Activated CD4-positive, alpha-beta T cell treated with anti-CD3 and anti-CD28 coated beads, Interleukin-2, amount 10 ng/mL, durations not matched to agents 7 days and 5 days (primary cell): ENCODE results near the gene PACSIN2. TPM values are rescaled to one million over a fixed set of nuclear protein-coding genes. Genes with fewer than 3 reads are reported as not detected.
A peak's percentile ranks its signal among the peaks of the same experiment; 100 is the strongest.
"Not testable (repeated sequence)": the region's sequence is repeated elsewhere in the genome, so short reads cannot be mapped to it uniquely, and the experiment has no call there.

Experiments
- CTCF ChIA-PET: fragments of 350-600 bp; sonication (Branson Sonifier 250); formaldehyde crosslinking; loops from one replicate; lab custom pipeline; 2021; ENCODE audit warnings: antibody characterized with exemption; lab: Charles Lee
- POLR2A ChIA-PET: fragments of 350-600 bp; sonication (Branson Sonifier 250); formaldehyde crosslinking; loops from one replicate; lab custom pipeline; 2021; ENCODE audit warnings: antibody characterized with exemption; lab: Charles Lee
- DNase-seq: peaks from one replicate; pipeline ENCODE4 v3.0.0-alpha.2; 2020
- H3K27ac Mint-ChIP-seq: one replicate; pipeline ENCODE4 v1.8.0; 2021; ENCODE audit warnings: mild to moderate bottlenecking, moderate library complexity, mixed read lengths
- H3K27me3 Mint-ChIP-seq: one replicate; pipeline ENCODE4 v1.8.0; 2021; ENCODE audit warnings: mixed read lengths
- H3K36me3 Mint-ChIP-seq: one replicate; pipeline ENCODE4 v1.8.0; 2021; ENCODE audit warnings: low read depth, mixed read lengths
- H3K4me1 Mint-ChIP-seq: one replicate; pipeline ENCODE4 v1.8.0; 2021; ENCODE audit warnings: mixed read lengths
- H3K4me3 Mint-ChIP-seq: one replicate; pipeline ENCODE4 v1.8.0; 2021; ENCODE audit warnings: mild to moderate bottlenecking, moderate library complexity, mixed read lengths
- H3K9me3 Mint-ChIP-seq: one replicate; pipeline ENCODE4 v1.8.0; 2021; ENCODE audit warnings: mixed read lengths
- total RNA-seq, 2 experiments: library from RNA; stranded (reverse); gene quantifications; one replicate each; pipeline ENCODE4 v1.2.3, GENCODE V29; 2021

The PACSIN2 gene
- total RNA-seq, 2 experiments from 2014 or later, result 32.3 to 35.8 TPM

- Mint-ChIP-seq H3K9me3 (no peaks in the 10 kb centered on the region), H3K4me3 (no peak overlapping the region), H3K4me1 (peaks cover 38% of the 10 kb centered on the region), H3K27me3 (no peaks in the 10 kb centered on the region), H3K36me3 (peaks cover 4% of the 10 kb centered on the region), H3K27ac (no peak overlapping the region)
- no peak for DNase-seq
- POLR2A ChIA-PET, result no interaction called here
- CTCF ChIA-PET, result interaction anchor here (0.7 kb wide), 1 partner anchor 131 kb away, joined by 3 read pairs; no protein-coding TSS in a partner anchor
These were observed 7.3 kb downstream of the PACSIN2 start for GRCh38 chr22:43007519-43008102.

- no peaks in the 10 kb centered on the region for H3K27me3 Mint-ChIP-seq
- ChIA-PET POLR2A (no interaction called here), CTCF (no interaction called here)
- H3K9me3 Mint-ChIP-seq, result no peaks in the 10 kb centered on the region
- DNase-seq, result no peak
- no peak overlapping the region for H3K4me3 Mint-ChIP-seq
- H3K36me3 Mint-ChIP-seq, result peaks cover 4% of the 10 kb centered on the region
- no peak overlapping the region for H3K27ac Mint-ChIP-seq
- peaks cover 47% of the 10 kb centered on the region for H3K4me1 Mint-ChIP-seq
These were observed 8.2 kb downstream of the PACSIN2 start for GRCh38 chr22:43006753-43007152.

GRCh38 chr22:43006016-43006505 lies 8.9 kb downstream of the PACSIN2 start:
- Mint-ChIP-seq H3K36me3 (peaks cover 4% of the 10 kb centered on the region), H3K4me1 (peaks cover 50% of the 10 kb centered on the region), H3K9me3 (no peaks in the 10 kb centered on the region), H3K27ac (no peak overlapping the region), H3K27me3 (no peaks in the 10 kb centered on the region), H3K4me3 (no peak overlapping the region)
- ChIA-PET POLR2A (no interaction called here), CTCF (no interaction called here)
- DNase-seq, result no peak

GRCh38 chr22:43005106-43005505 lies 9.8 kb downstream of the PACSIN2 start:
- Mint-ChIP-seq H3K4me1 (peaks cover 60% of the 10 kb centered on the region), H3K4me3 (no peak overlapping the region), H3K36me3 (peaks cover 4% of the 10 kb centered on the region), H3K27ac (no peak overlapping the region), H3K27me3 (no peaks in the 10 kb centered on the region), H3K9me3 (no peaks in the 10 kb centered on the region)
- CTCF ChIA-PET, result interaction anchor here (0.6 to 2.3 kb wide), 5 partner anchors 8 to 138 kb away, joined by 3 to 6 read pairs (median 4); partner anchors contain the start of gene PACSIN2
- POLR2A ChIA-PET, result no interaction called here
- DNase-seq, result no peak

GRCh38 chr22:43004362-43005035 lies 10.4 kb downstream of the PACSIN2 start:
- Mint-ChIP-seq H3K4me3 (no peak overlapping the region), H3K4me1 (peaks cover 66% of the 10 kb centered on the region), H3K9me3 (no peaks in the 10 kb centered on the region), H3K36me3 (peaks cover 4% of the 10 kb centered on the region), H3K27ac (no peak overlapping the region), H3K27me3 (no peaks in the 10 kb centered on the region)
- CTCF ChIA-PET, result interaction anchor here (1.0 to 2.3 kb wide), 5 partner anchors 9 to 137 kb away, joined by 3 to 8 read pairs (median 5); partner anchors contain the start of gene PACSIN2
- DNase-seq, result no peak
- POLR2A ChIA-PET, result no interaction called here

- ChIA-PET POLR2A (no interaction called here), CTCF (interaction anchor here (0.6 kb wide), 1 partner anchor 20 kb away, joined by 3 read pairs; no protein-coding TSS in a partner anchor)
- Mint-ChIP-seq H3K4me3 (peak overlapping the region; percentile 22), H3K27ac (no peak overlapping the region), H3K27me3 (no peaks in the 10 kb centered on the region), H3K36me3 (peaks cover 13% of the 10 kb centered on the region), H3K4me1 (peaks cover 78% of the 10 kb centered on the region), H3K9me3 (no peaks in the 10 kb centered on the region)
- no peak for DNase-seq
These were observed 12.8 kb downstream of the PACSIN2 start for GRCh38 chr22:43002202-43002586.

- Mint-ChIP-seq H3K9me3 (no peaks in the 10 kb centered on the region), H3K36me3 (peaks cover 13% of the 10 kb centered on the region), H3K27ac (peak overlapping the region; percentile 57), H3K4me1 (peaks cover 78% of the 10 kb centered on the region), H3K27me3 (no peaks in the 10 kb centered on the region), H3K4me3 (peak overlapping the region; percentile 22)
- CTCF ChIA-PET, result interaction anchor here (0.6 to 1.4 kb wide), 2 partner anchors 21 to 186 kb away, joined by 3 read pairs; partner anchors contain the start of gene TTLL12
- peak; percentile 26 for DNase-seq
- POLR2A ChIA-PET, result no interaction called here
These were observed 13.4 kb downstream of the PACSIN2 start for GRCh38 chr22:43001271-43002201.

GRCh38 chr22:43000441-43001175 lies 14.3 kb downstream of the PACSIN2 start:
- peaks cover 80% of the 10 kb centered on the region for H3K4me1 Mint-ChIP-seq
- DNase-seq, result no peak
- H3K27me3 Mint-ChIP-seq, result no peaks in the 10 kb centered on the region
- H3K27ac Mint-ChIP-seq, result no peak overlapping the region
- H3K9me3 Mint-ChIP-seq, result no peaks in the 10 kb centered on the region
- H3K4me3 Mint-ChIP-seq, result no peak overlapping the region
- H3K36me3 Mint-ChIP-seq, result peaks cover 13% of the 10 kb centered on the region
- ChIA-PET CTCF (interaction anchor here (0.6 to 1.4 kb wide), 4 partner anchors 27 to 187 kb away, joined by 3 to 8 read pairs (median 3); partner anchors contain the start of gene TTLL12), POLR2A (no interaction called here)

- H3K9me3 Mint-ChIP-seq, result no peaks in the 10 kb centered on the region
- H3K4me1 Mint-ChIP-seq, result peaks cover 61% of the 10 kb centered on the region
- peak overlapping the region; percentile 69 for H3K27ac Mint-ChIP-seq
- no peaks in the 10 kb centered on the region for H3K27me3 Mint-ChIP-seq
- peaks cover 17% of the 10 kb centered on the region for H3K36me3 Mint-ChIP-seq
- H3K4me3 Mint-ChIP-seq, result no peak overlapping the region
- no peak for DNase-seq
- ChIA-PET CTCF (no interaction called here), POLR2A (no interaction called here)
These were observed 17.3 kb downstream of the PACSIN2 start for GRCh38 chr22:42997582-42998090.

- POLR2A ChIA-PET, result no interaction called here
- H3K27me3 Mint-ChIP-seq, result no peaks in the 10 kb centered on the region
These were observed 18.1 kb downstream of the PACSIN2 start for GRCh38 chr22:42996646-42997365.

GRCh38 chr22:42995654-42996053 lies 19.3 kb downstream of the PACSIN2 start:
- POLR2A ChIA-PET, H3K27ac Mint-ChIP-seq, DNase-seq, H3K9me3 Mint-ChIP-seq, CTCF ChIA-PET, H3K27me3 Mint-ChIP-seq, H3K4me3 Mint-ChIP-seq: not testable (repeated sequence)
- Mint-ChIP-seq H3K4me1 (peaks cover 41% of the 10 kb centered on the region), H3K36me3 (peaks cover 26% of the 10 kb centered on the region)

More at GRCh38 chr22:42996646-42997365, 18.1 kb downstream of the PACSIN2 start:
- DNase-seq, result no peak
- Mint-ChIP-seq H3K36me3 (peaks cover 22% of the 10 kb centered on the region), H3K27ac (no peak overlapping the region), H3K9me3 (no peaks in the 10 kb centered on the region), H3K4me1 (peaks cover 52% of the 10 kb centered on the region), H3K4me3 (no peak overlapping the region)
- CTCF ChIA-PET, result no interaction called here
